Measurements from ENCODE around the gene ARID2. TPM values are rescaled to one million over a fixed set of nuclear protein-coding genes. Genes with fewer than 3 reads are reported as not detected.

ARID2 gene
- total and polyA plus RNA-seq, 2 experiments from 2014 or later: 26.5 to 54.9 TPM

DNA sequence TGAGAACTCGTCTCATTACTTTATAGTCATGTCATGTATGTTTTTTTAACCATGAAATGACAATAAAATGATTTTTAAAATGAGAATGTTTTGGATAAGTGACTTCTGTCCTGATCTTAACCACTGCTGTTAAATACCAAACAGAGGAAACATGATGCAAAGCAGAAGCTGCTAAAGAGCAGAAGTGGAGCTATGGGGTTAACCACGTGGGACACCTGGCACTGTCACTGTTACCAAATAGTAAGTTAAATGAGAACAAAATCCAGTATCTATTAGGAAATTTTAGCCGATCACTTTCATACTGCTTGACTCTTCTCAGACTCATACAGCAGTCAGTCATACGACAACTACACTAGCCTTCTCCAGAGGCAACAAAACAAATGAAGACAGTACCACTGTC lies 178.4 kb downstream of the ARID2 start (continued):
- TF ChIP-seq, protein P1, sequence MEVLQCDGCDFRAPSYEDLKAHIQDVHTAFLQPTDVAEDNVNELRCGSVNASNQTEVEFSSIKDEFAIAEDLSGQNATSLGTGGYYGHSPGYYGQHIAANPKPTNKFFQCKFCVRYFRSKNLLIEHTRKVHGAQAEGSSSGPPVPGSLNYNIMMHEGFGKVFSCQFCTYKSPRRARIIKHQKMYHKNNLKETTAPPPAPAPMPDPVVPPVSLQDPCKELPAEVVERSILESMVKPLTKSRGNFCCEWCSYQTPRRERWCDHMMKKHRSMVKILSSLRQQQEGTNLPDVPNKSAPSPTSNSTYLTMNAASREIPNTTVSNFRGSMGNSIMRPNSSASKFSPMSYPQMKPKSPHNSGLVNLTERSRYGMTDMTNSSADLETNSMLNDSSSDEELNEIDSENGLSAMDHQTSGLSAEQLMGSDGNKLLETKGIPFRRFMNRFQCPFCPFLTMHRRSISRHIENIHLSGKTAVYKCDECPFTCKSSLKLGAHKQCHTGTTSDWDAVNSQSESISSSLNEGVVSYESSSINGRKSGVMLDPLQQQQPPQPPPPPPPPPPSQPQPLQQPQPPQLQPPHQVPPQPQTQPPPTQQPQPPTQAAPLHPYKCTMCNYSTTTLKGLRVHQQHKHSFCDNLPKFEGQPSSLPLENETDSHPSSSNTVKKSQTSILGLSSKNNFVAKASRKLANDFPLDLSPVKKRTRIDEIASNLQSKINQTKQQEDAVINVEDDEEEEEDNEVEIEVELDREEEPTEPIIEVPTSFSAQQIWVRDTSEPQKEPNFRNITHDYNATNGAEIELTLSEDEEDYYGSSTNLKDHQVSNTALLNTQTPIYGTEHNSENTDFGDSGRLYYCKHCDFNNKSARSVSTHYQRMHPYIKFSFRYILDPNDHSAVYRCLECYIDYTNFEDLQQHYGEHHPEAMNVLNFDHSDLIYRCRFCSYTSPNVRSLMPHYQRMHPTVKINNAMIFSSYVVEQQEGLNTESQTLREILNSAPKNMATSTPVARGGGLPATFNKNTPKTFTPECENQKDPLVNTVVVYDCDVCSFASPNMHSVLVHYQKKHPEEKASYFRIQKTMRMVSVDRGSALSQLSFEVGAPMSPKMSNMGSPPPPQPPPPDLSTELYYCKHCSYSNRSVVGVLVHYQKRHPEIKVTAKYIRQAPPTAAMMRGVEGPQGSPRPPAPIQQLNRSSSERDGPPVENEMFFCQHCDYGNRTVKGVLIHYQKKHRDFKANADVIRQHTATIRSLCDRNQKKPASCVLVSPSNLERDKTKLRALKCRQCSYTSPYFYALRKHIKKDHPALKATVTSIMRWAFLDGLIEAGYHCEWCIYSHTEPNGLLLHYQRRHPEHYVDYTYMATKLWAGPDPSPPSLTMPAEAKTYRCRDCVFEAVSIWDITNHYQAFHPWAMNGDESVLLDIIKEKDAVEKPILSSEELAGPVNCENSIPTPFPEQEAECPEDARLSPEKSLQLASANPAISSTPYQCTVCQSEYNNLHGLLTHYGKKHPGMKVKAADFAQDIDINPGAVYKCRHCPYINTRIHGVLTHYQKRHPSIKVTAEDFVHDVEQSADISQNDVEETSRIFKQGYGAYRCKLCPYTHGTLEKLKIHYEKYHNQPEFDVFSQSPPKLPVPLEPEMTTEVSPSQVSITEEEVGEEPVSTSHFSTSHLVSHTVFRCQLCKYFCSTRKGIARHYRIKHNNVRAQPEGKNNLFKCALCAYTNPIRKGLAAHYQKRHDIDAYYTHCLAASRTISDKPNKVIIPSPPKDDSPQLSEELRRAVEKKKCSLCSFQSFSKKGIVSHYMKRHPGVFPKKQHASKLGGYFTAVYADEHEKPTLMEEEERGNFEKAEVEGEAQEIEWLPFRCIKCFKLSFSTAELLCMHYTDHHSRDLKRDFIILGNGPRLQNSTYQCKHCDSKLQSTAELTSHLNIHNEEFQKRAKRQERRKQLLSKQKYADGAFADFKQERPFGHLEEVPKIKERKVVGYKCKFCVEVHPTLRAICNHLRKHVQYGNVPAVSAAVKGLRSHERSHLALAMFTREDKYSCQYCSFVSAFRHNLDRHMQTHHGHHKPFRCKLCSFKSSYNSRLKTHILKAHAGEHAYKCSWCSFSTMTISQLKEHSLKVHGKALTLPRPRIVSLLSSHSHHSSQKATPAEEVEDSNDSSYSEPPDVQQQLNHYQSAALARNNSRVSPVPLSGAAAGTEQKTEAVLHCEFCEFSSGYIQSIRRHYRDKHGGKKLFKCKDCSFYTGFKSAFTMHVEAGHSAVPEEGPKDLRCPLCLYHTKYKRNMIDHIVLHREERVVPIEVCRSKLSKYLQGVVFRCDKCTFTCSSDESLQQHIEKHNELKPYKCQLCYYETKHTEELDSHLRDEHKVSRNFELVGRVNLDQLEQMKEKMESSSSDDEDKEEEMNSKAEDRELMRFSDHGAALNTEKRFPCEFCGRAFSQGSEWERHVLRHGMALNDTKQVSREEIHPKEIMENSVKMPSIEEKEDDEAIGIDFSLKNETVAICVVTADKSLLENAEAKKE (CRISPR knock-in tag; IDR thresholded peaks at IDR 0.05): no peak
- TF ChIP-seq NANOG (IDR thresholded peaks at IDR 0.05; ENCODE audit: borderline replicate concordance) (no peak), ZNF331 (CRISPR knock-in tag; IDR thresholded peaks at IDR 0.05; ENCODE audit: low read depth) (no peak), CREB1 (CRISPR knock-in tag; IDR thresholded peaks at IDR 0.05; ENCODE audit: low read depth) (no peak), JUNB (IDR thresholded peaks at IDR 0.05; ENCODE audit: unreplicated experiment) (no peak), EZH2 (IDR thresholded peaks at IDR 0.05; ENCODE audit: low read depth, unreplicated experiment) (no peak), ZNF114 (CRISPR knock-in tag; IDR thresholded peaks at IDR 0.05) (no peak), POLR2AphosphoS5 (IDR thresholded peaks at IDR 0.05; ENCODE audit: low read depth) (no peak), EZH2phosphoT487 (IDR thresholded peaks at IDR 0.05; ENCODE audit: unreplicated experiment) (no peak)
- TF ChIP-seq, protein P2, sequence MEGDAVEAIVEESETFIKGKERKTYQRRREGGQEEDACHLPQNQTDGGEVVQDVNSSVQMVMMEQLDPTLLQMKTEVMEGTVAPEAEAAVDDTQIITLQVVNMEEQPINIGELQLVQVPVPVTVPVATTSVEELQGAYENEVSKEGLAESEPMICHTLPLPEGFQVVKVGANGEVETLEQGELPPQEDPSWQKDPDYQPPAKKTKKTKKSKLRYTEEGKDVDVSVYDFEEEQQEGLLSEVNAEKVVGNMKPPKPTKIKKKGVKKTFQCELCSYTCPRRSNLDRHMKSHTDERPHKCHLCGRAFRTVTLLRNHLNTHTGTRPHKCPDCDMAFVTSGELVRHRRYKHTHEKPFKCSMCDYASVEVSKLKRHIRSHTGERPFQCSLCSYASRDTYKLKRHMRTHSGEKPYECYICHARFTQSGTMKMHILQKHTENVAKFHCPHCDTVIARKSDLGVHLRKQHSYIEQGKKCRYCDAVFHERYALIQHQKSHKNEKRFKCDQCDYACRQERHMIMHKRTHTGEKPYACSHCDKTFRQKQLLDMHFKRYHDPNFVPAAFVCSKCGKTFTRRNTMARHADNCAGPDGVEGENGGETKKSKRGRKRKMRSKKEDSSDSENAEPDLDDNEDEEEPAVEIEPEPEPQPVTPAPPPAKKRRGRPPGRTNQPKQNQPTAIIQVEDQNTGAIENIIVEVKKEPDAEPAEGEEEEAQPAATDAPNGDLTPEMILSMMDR (conservative IDR thresholded peaks at IDR 0.05; ENCODE audit: low read depth in 2 of 2): no peak
- TF ChIP-seq, protein P3, sequence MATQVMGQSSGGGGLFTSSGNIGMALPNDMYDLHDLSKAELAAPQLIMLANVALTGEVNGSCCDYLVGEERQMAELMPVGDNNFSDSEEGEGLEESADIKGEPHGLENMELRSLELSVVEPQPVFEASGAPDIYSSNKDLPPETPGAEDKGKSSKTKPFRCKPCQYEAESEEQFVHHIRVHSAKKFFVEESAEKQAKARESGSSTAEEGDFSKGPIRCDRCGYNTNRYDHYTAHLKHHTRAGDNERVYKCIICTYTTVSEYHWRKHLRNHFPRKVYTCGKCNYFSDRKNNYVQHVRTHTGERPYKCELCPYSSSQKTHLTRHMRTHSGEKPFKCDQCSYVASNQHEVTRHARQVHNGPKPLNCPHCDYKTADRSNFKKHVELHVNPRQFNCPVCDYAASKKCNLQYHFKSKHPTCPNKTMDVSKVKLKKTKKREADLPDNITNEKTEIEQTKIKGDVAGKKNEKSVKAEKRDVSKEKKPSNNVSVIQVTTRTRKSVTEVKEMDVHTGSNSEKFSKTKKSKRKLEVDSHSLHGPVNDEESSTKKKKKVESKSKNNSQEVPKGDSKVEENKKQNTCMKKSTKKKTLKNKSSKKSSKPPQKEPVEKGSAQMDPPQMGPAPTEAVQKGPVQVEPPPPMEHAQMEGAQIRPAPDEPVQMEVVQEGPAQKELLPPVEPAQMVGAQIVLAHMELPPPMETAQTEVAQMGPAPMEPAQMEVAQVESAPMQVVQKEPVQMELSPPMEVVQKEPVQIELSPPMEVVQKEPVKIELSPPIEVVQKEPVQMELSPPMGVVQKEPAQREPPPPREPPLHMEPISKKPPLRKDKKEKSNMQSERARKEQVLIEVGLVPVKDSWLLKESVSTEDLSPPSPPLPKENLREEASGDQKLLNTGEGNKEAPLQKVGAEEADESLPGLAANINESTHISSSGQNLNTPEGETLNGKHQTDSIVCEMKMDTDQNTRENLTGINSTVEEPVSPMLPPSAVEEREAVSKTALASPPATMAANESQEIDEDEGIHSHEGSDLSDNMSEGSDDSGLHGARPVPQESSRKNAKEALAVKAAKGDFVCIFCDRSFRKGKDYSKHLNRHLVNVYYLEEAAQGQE (IDR thresholded peaks at IDR 0.05; ENCODE audit: unreplicated experiment): no peak
